OCI-LY3 (cell line): ENCODE data around the gene PRDM5.

Experiments
- H2AFZ ChIP-seq: fragments of 200-600, 300-600 bp; shearing (Covaris generic); 2 replicates; pipeline ENCODE4 v1.6.0; 2014; ENCODE audit warnings: antibody characterized with exemption, low read depth, low read length
- H3K27ac ChIP-seq: fragments of 200-600, 300-600 bp; sonication (generic); 2 replicates; pipeline ENCODE4 v1.5.1; 2014; ENCODE audit warnings: mild to moderate bottlenecking, low read length, moderate library complexity, mixed read lengths
- H3K27me3 ChIP-seq: fragments of 200-600, 300-600 bp; sonication (generic); 2 replicates; pipeline ENCODE4 v1.6.1; 2014; ENCODE audit warnings: low read depth, low read length, mixed read lengths
- H3K36me3 ChIP-seq: fragments of 200-600, 300-600 bp; sonication (generic); replicated peaks from 2 replicates; pipeline ENCODE3; 2014; ENCODE audit warnings: low read depth, low read length, mixed read lengths
- H3K4me1 ChIP-seq: fragments of 300-600, 200-600 bp; sonication (generic); 2 replicates; pipeline ENCODE4 v1.6.1; 2014; ENCODE audit warnings: low read length, mixed read lengths
- H3K4me2 ChIP-seq: fragments of 200-600, 300-600 bp; sonication (generic); 2 replicates; pipeline ENCODE4 v1.6.1; 2014; ENCODE audit warnings: low read length, mixed read lengths
- H3K4me3 ChIP-seq: fragments of 300-600, 200-600 bp; sonication (generic); 2 replicates; pipeline ENCODE4 v1.5.1; 2014; ENCODE audit warnings: antibody characterized with exemption, mild to moderate bottlenecking, low read length, moderate library complexity
- H3K79me2 ChIP-seq: fragments of 300-600, 200-600 bp; shearing (Covaris generic); 2 replicates; pipeline ENCODE4 v1.6.1; 2014; ENCODE audit warnings: mild to moderate bottlenecking, low read length, mixed read lengths
- H3K9ac ChIP-seq: fragments of 300-600, 200-600 bp; shearing (Covaris generic); 2 replicates; pipeline ENCODE4 v1.6.0; 2014; ENCODE audit warnings: mild to moderate bottlenecking, low read length, moderate library complexity
- H3K9me3 ChIP-seq: fragments of 200-600, 300-600 bp; shearing (Covaris generic); 2 replicates; pipeline ENCODE4 v1.6.1; 2014; ENCODE audit warnings: low read length, mixed read lengths; ENCODE audit not compliant: insufficient read depth
- H4K20me1 ChIP-seq: fragments of 200-600, 300-600 bp; sonication (generic); 2 replicates; pipeline ENCODE4 v1.6.1; 2016; ENCODE audit warnings: low read length, mixed read lengths; ENCODE audit not compliant: insufficient read depth
- CTCF ChIP-seq: fragments of 200-600, 300-600 bp; sonication (generic); IDR thresholded peaks from 2 replicates; pipeline ENCODE4 v1.5.1; 2014; ENCODE audit warnings: antibody characterized with exemption, low read length, low read depth
- EZH2phosphoT487 ChIP-seq: fragments of 200-600 bp; shearing (Covaris generic); IDR thresholded peaks from 2 replicates; pipeline ENCODE4 v1.6.1; 2018; ENCODE audit warnings: antibody characterized with exemption, mixed run types, low read depth

Gene PRDM5

DNA sequence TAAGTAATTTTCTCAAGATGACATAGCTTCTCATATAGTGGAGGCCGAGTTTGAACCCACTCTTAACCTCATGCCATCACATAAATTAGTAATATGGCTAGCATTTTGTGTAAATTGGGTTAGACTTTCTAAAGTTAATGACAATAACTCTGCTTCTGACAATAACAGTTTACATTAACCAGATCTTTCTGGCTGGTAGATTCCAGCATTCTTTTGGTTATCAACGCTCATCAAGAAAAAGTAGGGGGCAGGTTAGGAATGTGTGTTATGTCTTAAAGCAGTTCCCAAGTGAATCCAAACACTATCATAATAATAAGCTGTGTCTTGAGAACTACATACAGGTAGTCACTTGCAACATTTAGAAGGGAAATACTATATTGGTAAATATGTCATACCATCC, 162.5 kb downstream of the PRDM5 start:
- no peak overlapping the region for H3K4me3 ChIP-seq

DNA sequence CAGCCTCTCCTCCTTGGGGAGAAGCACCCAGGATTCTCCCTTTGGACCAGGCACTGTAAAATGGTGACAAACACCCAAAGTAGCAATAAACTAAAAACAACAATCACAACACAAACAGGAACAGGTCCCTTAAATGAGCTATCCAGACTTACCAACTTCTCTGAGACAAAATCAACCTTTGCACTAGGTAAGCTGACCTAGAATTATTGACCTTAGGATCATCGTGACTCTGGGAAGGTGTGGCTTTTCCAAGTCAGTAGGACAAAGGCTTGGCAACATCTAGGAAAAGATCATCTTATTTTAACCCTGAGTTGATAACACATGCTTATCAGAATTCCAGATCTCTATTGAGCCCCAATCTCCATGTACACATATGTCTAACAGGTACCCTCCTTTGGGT, 166.7 kb downstream of the PRDM5 start:
- TF ChIP-seq EZH2phosphoT487 (no peak), CTCF (no peak)
- no peaks in the 10 kb centered on the region for H3K79me2 ChIP-seq

More for the DNA sequence above, 162.5 kb downstream of the PRDM5 start:
- no peak overlapping the region for H3K4me2 ChIP-seq
- no peaks in the 10 kb centered on the region for H3K27me3 ChIP-seq
- H3K27ac ChIP-seq, result no peak overlapping the region
- H3K36me3 ChIP-seq, result no peaks in the 10 kb centered on the region
- H4K20me1 ChIP-seq, result no peaks in the 10 kb centered on the region
- TF ChIP-seq EZH2phosphoT487, result no peak
- TF ChIP-seq CTCF, result no peak
- H3K79me2 ChIP-seq, result no peaks in the 10 kb centered on the region
- H3K9me3 ChIP-seq, result no peaks in the 10 kb centered on the region
- no peak overlapping the region for H2AFZ ChIP-seq
- no peak overlapping the region for H3K9ac ChIP-seq
- no peaks in the 10 kb centered on the region for H3K4me1 ChIP-seq

DNA sequence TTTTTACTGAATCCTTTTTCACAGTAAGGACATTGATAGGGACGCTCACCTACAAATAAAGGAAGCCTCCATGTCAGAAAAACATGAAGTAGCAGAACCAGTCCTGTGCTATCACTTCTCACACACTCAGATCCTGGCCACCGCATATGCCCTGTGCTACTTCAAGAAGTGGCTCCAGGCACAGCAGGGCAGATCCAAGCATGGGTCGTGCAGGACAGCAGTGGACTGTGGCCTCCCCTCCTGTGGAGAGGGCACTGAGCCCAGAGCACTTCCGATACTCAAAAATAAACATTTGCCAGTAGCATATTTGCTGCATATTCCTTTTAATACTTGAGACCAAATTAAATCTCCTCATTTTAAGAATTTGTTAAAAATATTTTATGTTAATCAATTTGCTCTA, 167.9 kb downstream of the PRDM5 start:
- Histone ChIP-seq H3K4me1 (peaks cover 3% of the 10 kb centered on the region), H3K4me3 (no peak overlapping the region), H3K9ac (no peak overlapping the region), H3K9me3 (no peaks in the 10 kb centered on the region), H4K20me1 (no peaks in the 10 kb centered on the region), H3K27me3 (no peaks in the 10 kb centered on the region), H3K4me2 (no peak overlapping the region), H3K27ac (no peak overlapping the region), H3K36me3 (no peaks in the 10 kb centered on the region), H3K79me2 (no peaks in the 10 kb centered on the region), H2AFZ (no peak overlapping the region)
- TF ChIP-seq EZH2phosphoT487 (no peak), CTCF (no peak)

More for the DNA sequence above, 166.7 kb downstream of the PRDM5 start:
- Histone ChIP-seq H3K9me3 (no peaks in the 10 kb centered on the region), H3K4me3 (no peak overlapping the region), H3K9ac (no peak overlapping the region), H3K36me3 (no peaks in the 10 kb centered on the region), H3K27ac (no peak overlapping the region), H4K20me1 (no peaks in the 10 kb centered on the region), H2AFZ (no peak overlapping the region), H3K4me1 (no peaks in the 10 kb centered on the region), H3K27me3 (no peaks in the 10 kb centered on the region), H3K4me2 (no peak overlapping the region)

DNA sequence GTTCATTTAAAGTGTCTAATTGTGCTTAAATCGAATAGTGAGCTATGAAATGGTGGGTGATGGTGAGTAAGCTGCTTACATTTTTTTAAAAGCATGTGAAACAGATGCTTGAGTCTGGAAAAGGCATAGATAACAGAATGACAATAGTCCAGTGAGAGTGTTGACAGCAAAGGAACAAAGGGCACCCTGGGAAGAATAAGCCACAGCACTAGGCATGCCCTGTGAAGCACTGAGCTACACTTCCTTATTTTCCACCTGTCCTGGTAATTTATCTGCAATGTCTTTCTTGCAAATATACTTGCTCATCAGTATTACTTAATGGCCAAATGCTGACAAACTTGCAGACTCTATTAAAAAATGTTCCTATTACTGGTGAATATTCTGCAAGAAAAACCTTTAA, 168.7 kb downstream of the PRDM5 start:
- Histone ChIP-seq H3K4me3 (no peak overlapping the region), H3K9me3 (no peaks in the 10 kb centered on the region), H3K27ac (no peak overlapping the region), H3K4me2 (no peak overlapping the region), H4K20me1 (no peaks in the 10 kb centered on the region), H3K4me1 (peaks cover 10% of the 10 kb centered on the region), H2AFZ (no peak overlapping the region), H3K9ac (no peak overlapping the region), H3K27me3 (no peaks in the 10 kb centered on the region), H3K36me3 (no peaks in the 10 kb centered on the region), H3K79me2 (no peaks in the 10 kb centered on the region)
- TF ChIP-seq EZH2phosphoT487 (no peak), CTCF (no peak)
